ENCODE data around the gene AFDN.

AFDN gene

DNA sequence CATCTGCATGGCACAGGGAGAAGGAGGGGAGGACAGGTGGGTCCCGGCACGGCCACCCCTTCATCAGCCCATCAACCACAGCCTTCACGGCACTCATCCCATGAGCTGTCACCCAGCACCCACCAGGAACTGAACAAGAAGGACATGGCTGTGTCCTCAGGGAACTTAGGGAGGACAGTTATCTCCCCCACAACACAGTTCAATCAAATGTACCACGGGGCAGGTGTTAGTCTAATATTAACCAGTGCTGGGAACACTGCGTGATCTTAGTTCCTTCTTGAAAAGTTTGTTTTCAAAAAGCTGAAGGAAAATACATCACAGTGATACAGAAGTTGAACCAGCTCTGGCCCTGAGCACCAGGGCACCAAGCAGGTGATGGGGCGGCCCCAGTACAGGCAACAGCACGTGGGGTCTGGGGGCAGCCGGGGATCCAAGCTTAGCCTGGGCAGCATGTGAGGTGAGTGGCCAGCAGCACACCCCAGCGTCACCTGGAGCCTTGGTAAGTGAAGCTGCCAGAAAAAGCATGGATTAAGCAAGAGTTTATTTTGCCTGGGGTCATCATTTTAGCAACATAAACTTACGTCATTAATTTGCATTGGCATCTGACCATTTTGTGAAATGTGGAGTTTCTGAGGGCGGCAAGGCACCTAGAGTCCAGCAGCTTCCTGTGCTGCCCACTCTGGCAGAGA, 35.5 kb upstream of the AFDN start:
- no peak overlapping the region for H3K14ac ChIP-seq (ENCODE audit: low read length)
- DNase-seq (ENCODE audit: low spot score), result no peak
- no peak overlapping the region for H3K23ac ChIP-seq (ENCODE audit: low read depth, low read length, poor library complexity)
- no peak overlapping the region for H3K27ac ChIP-seq (replicated peaks; ENCODE audit: low read length)
- no peak overlapping the region for H4K8ac ChIP-seq (ENCODE audit: low read depth, low read length)
- peaks cover 19 to 32% of the 10 kb centered on the region in 2 donors for H3K4me1 ChIP-seq (ENCODE audit: control insufficient read depth in 2 of 2, insufficient read depth in 1 of 2, low read depth in 1 of 2, low read length in 2 of 2)
- no peak overlapping the region for H2AK5ac ChIP-seq (ENCODE audit: low read depth, low read length)
- H3K79me1 ChIP-seq (ENCODE audit: low read depth, low read length), result no peaks in the 10 kb centered on the region
- peak overlapping the region; percentile 58 for H3K18ac ChIP-seq (ENCODE audit: low read length)
- H2BK120ac ChIP-seq (ENCODE audit: low read depth, low read length), result no peak overlapping the region
- no peak overlapping the region for H2BK15ac ChIP-seq (ENCODE audit: low read length)
- H2BK12ac ChIP-seq (ENCODE audit: low read length), result peak overlapping the region; percentile 51
- H3K9ac ChIP-seq (ENCODE audit: low read depth, low read length, poor library complexity), result no peak overlapping the region
- no peaks in the 10 kb centered on the region for H3K27me3 ChIP-seq (ENCODE audit: control insufficient read depth in 3 of 3, insufficient read depth in 3 of 3, low read depth in 1 of 3, low read length in 3 of 3)
- H4K91ac ChIP-seq (ENCODE audit: low read depth, low read length, poor library complexity), result no peak overlapping the region
- no peak overlapping the region for H3K4me3 ChIP-seq (ENCODE audit: low read length in 2 of 2)
- WGBS, 2 donors (ENCODE audit: extremely low coverage in 2 of 2, insufficient read length in 2 of 2, insufficient replicate concordance in 1 of 2), result no CpG with 5 or more reads among the region's 11 CpGs
- no peaks in the 10 kb centered on the region for H3K9me3 ChIP-seq (replicated peaks in 1 of 2; ENCODE audit: control insufficient read depth in 2 of 2, insufficient read depth in 1 of 2, low read depth in 1 of 2, low read length in 2 of 2)
- H3K4me2 ChIP-seq (ENCODE audit: insufficient read depth, low read length, poor library complexity, severe bottlenecking), result no peak overlapping the region
- H3K4ac ChIP-seq (ENCODE audit: low read length), result no peak overlapping the region
- H2AFZ ChIP-seq (ENCODE audit: low read length), result no peak overlapping the region
- no peaks in the 10 kb centered on the region for H3K36me3 ChIP-seq (replicated peaks in 1 of 2; ENCODE audit: control insufficient read depth in 2 of 2, insufficient read depth in 2 of 2, low read length in 2 of 2)
- no peak overlapping the region for H2BK5ac ChIP-seq (ENCODE audit: low read length)

DNA sequence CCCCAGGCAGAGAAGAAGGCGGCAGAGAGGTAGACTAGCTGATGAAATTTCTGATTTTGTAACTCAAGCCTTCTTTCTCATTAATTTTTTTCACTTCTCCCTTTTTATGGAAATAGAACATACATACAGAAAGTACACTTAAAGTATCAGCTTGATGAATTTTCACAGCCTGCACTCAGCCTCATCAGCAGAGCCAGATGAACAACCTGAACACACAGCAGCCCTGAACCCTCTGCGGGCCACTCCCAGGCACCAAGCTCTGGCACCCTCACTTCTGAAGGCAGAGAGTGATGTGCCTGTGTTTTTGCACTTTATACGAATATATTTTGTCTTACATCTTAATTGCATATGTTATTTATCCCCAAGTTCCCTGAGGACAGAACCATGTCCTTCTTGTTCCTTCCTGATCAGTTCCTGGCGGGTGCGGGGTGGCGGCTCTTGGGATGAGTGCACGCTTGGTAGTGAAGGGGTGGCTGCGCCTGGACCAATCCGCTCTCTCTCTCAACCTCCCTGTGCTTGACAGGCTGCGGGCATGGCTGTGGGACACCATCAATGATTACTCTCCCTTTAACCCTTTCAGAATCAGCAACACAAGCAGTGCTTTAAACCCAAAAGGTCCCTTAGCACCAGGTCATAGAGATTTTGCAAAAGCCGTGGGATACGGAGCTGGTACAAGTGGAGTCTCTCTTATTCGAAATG, 34.8 kb upstream of the AFDN start:
- Histone ChIP-seq H4K8ac (ENCODE audit: low read depth, low read length) (no peak overlapping the region), H3K79me1 (ENCODE audit: low read depth, low read length) (no peaks in the 10 kb centered on the region), H2BK12ac (ENCODE audit: low read length) (no peak overlapping the region), H3K27ac (replicated peaks; ENCODE audit: low read length) (no peak overlapping the region), H3K4me3 (ENCODE audit: low read length in 2 of 2) (no peak overlapping the region), H3K18ac (ENCODE audit: low read length) (no peak overlapping the region), H3K4ac (ENCODE audit: low read length) (no peak overlapping the region), H3K36me3 (replicated peaks in 1 of 2; ENCODE audit: control insufficient read depth in 2 of 2, insufficient read depth in 2 of 2, low read length in 2 of 2) (no peaks in the 10 kb centered on the region), H2AK5ac (ENCODE audit: low read depth, low read length) (no peak overlapping the region), H3K9me3 (replicated peaks in 1 of 2; ENCODE audit: control insufficient read depth in 2 of 2, insufficient read depth in 1 of 2, low read depth in 1 of 2, low read length in 2 of 2) (no peaks in the 10 kb centered on the region), H3K4me2 (ENCODE audit: insufficient read depth, low read length, poor library complexity, severe bottlenecking) (no peak overlapping the region), H2BK15ac (ENCODE audit: low read length) (no peak overlapping the region), H4K91ac (ENCODE audit: low read depth, low read length, poor library complexity) (no peak overlapping the region), H2BK5ac (ENCODE audit: low read length) (no peak overlapping the region), H3K9ac (ENCODE audit: low read depth, low read length, poor library complexity) (no peak overlapping the region), H2BK120ac (ENCODE audit: low read depth, low read length) (no peak overlapping the region), H3K14ac (ENCODE audit: low read length) (no peak overlapping the region), H3K4me1 (ENCODE audit: control insufficient read depth in 2 of 2, insufficient read depth in 1 of 2, low read depth in 1 of 2, low read length in 2 of 2) (peaks cover 18 to 27% of the 10 kb centered on the region in 2 donors), H2AFZ (ENCODE audit: low read length) (no peak overlapping the region), H3K23ac (ENCODE audit: low read depth, low read length, poor library complexity) (no peak overlapping the region), H3K27me3 (ENCODE audit: control insufficient read depth in 3 of 3, insufficient read depth in 3 of 3, low read depth in 1 of 3, low read length in 3 of 3) (no peaks in the 10 kb centered on the region)
- no peak for DNase-seq (ENCODE audit: low spot score)
- WGBS, 2 donors (ENCODE audit: extremely low coverage in 2 of 2, insufficient read length in 2 of 2, insufficient replicate concordance in 1 of 2), result no CpG with 5 or more reads among the region's 13 CpGs

- Histone ChIP-seq H3K9me3 (replicated peaks in 1 of 2; ENCODE audit: control insufficient read depth in 2 of 2, insufficient read depth in 1 of 2, low read depth in 1 of 2, low read length in 2 of 2) (no peaks in the 10 kb centered on the region), H3K36me3 (replicated peaks in 1 of 2; ENCODE audit: control insufficient read depth in 2 of 2, insufficient read depth in 2 of 2, low read length in 2 of 2) (no peaks in the 10 kb centered on the region), H3K4me1 (ENCODE audit: control insufficient read depth in 2 of 2, insufficient read depth in 1 of 2, low read depth in 1 of 2, low read length in 2 of 2) (peaks cover 12 to 17% of the 10 kb centered on the region in 2 donors), H3K14ac (ENCODE audit: low read length) (no peak overlapping the region), H4K91ac (ENCODE audit: low read depth, low read length, poor library complexity) (no peak overlapping the region), H3K9ac (ENCODE audit: low read depth, low read length, poor library complexity) (no peak overlapping the region), H2BK120ac (ENCODE audit: low read depth, low read length) (no peak overlapping the region), H3K27ac (replicated peaks; ENCODE audit: low read length) (no peak overlapping the region), H2AK5ac (ENCODE audit: low read depth, low read length) (no peak overlapping the region), H4K8ac (ENCODE audit: low read depth, low read length) (no peak overlapping the region), H2BK15ac (ENCODE audit: low read length) (no peak overlapping the region), H3K18ac (ENCODE audit: low read length) (no peak overlapping the region), H3K4ac (ENCODE audit: low read length) (no peak overlapping the region), H3K27me3 (ENCODE audit: control insufficient read depth in 3 of 3, insufficient read depth in 3 of 3, low read depth in 1 of 3, low read length in 3 of 3) (no peaks in the 10 kb centered on the region), H2BK5ac (ENCODE audit: low read length) (no peak overlapping the region), H3K23ac (ENCODE audit: low read depth, low read length, poor library complexity) (no peak overlapping the region), H3K4me3 (ENCODE audit: low read length in 2 of 2) (no peak overlapping the region), H2AFZ (ENCODE audit: low read length) (no peak overlapping the region), H3K4me2 (ENCODE audit: insufficient read depth, low read length, poor library complexity, severe bottlenecking) (no peak overlapping the region), H3K79me1 (ENCODE audit: low read depth, low read length) (no peaks in the 10 kb centered on the region), H2BK12ac (ENCODE audit: low read length) (no peak overlapping the region)
- no peak for DNase-seq (ENCODE audit: low spot score)
- WGBS, 2 donors (ENCODE audit: extremely low coverage in 2 of 2, insufficient read length in 2 of 2, insufficient replicate concordance in 1 of 2), result no CpG with 5 or more reads among the region's 9 CpGs
These were observed 33.3 kb upstream of the AFDN start for GRCh38 chr6:167793421-167793820.

Measured in neuronal stem cell (in vitro differentiated cells).